Endodermal cell (in vitro differentiated cells): ENCODE measurements around the gene SMIM28. TPM values are rescaled to one million over a fixed set of nuclear protein-coding genes. Genes with fewer than 3 reads are reported as not detected.

ENCODE experiments used
- DNase-seq: peaks from one replicate; pipeline ENCODE4 v3.0.0-alpha.2; 2017
- H3K27ac ChIP-seq: 2 replicates; pipeline ENCODE4 v1.5.1; 2013; ENCODE audit warnings: mild to moderate bottlenecking, low read depth, low read length, moderate library complexity
- H3K27me3 ChIP-seq: 2 replicates; pipeline ENCODE4 v1.6.1; 2013; ENCODE audit warnings: mild to moderate bottlenecking, low read length, moderate library complexity; ENCODE audit not compliant: insufficient read depth, control insufficient read depth, poor library complexity, severe bottlenecking
- H3K36me3 ChIP-seq: 2 replicates; pipeline ENCODE4 v1.7.0; 2013; ENCODE audit warnings: mild to moderate bottlenecking, low read length, moderate library complexity; ENCODE audit not compliant: control insufficient read depth, insufficient read depth
- H3K4me1 ChIP-seq: one replicate; pipeline ENCODE4 v1.7.0; 2013; ENCODE audit warnings: low read length; ENCODE audit not compliant: control insufficient read depth, insufficient read depth
- H3K4me3 ChIP-seq: 2 replicates; pipeline ENCODE4 v1.5.1; 2013; ENCODE audit warnings: mild to moderate bottlenecking, low read length, moderate library complexity
- H3K9ac ChIP-seq: 2 replicates; pipeline ENCODE4 v1.6.1; 2013; ENCODE audit warnings: mild to moderate bottlenecking, low read length, moderate library complexity; ENCODE audit not compliant: poor library complexity, severe bottlenecking; ENCODE audit errors: extremely low read depth
- H3K9me3 ChIP-seq: 2 replicates; pipeline ENCODE4 v1.6.1; 2013; ENCODE audit warnings: mild to moderate bottlenecking, low read length, moderate library complexity; ENCODE audit not compliant: control insufficient read depth
- H3K27ac Mint-ChIP-seq: 2 replicates; pipeline ENCODE4 v1.8.0; 2020; ENCODE audit warnings: mixed read lengths
- H3K27me3 Mint-ChIP-seq: 2 replicates; pipeline ENCODE4 v1.8.0; 2021; ENCODE audit warnings: mild to moderate bottlenecking, mixed read lengths; ENCODE audit not compliant: insufficient read depth
- H3K36me3 Mint-ChIP-seq: 2 replicates; pipeline ENCODE4 v1.8.0; 2020; ENCODE audit warnings: low read depth, mixed read lengths
- H3K4me1 Mint-ChIP-seq: 2 replicates; pipeline ENCODE4 v1.8.0; 2020; ENCODE audit warnings: mixed read lengths
- H3K4me3 Mint-ChIP-seq: 2 replicates; pipeline ENCODE4 v1.8.0; 2020; ENCODE audit warnings: mild to moderate bottlenecking, moderate library complexity, mixed read lengths
- H3K9me3 Mint-ChIP-seq: 2 replicates; pipeline ENCODE4 v1.8.0; 2020; ENCODE audit warnings: mild to moderate bottlenecking, mixed read lengths
- WGBS, 2 experiments: methylation state at CpG; one replicate each; pipeline versions ENCODE4 v1.1.5 to v1.1.7; 2013; ENCODE audit warnings: missing lambda C conversion rate in 2 of 2, mixed read lengths in 1 of 2; ENCODE audit not compliant: insufficient coverage in 1 of 2, insufficient read length in 1 of 2; 5-methylcytosine and 5-hydroxymethylcytosine counted together
- total RNA-seq, 2 donors: library from RNA; stranded (reverse); fragmentation: NEBNext Ultra II Directional in 1 of 2; extraction: Animal tissue kit (Norgen Biotek cat#: 25700) in 1 of 2; gene quantifications; 2 replicates in 1 of 2; 3 replicates in 1 of 2; pipeline ENCODE4 v1.2.1, GENCODE V29; 2021
- TF ChIP-seq, protein P1 (sequence below): fragments of 200-600 bp; sonication (generic); conservative IDR thresholded peaks from 2 replicates; pipeline ENCODE4 v1.5.0; 2021; ENCODE audit warnings: antibody characterized with exemption, mild to moderate bottlenecking

SMIM28 gene
- total RNA-seq, 2 donors from 2014 or later, result 0.33 TPM; not detected in 1

DNA sequence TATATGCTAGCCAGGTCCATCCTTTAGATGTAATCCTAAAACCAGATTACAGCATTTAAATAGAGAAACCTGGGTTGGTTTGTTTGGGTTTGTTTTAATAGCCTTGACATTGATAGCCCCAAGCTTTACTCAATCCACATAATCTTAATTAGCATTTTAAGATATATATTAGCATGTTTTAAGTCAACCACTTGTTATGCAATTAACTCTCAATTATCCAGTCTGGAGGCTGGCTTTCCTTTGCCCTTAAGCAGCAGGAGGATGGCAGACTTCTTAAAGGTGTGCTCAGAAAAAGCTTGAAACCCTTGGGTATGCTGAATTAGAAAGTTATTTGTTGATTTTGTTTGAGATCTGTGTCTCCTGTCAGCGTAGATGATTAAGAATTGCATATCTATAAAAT is 46.3 kb upstream of the SMIM28 start:
- no peak overlapping the region for H3K4me3 ChIP-seq
- H3K36me3 ChIP-seq, result peaks cover 12% of the 10 kb centered on the region
- no peaks in the 10 kb centered on the region for H3K27me3 ChIP-seq
- H3K27ac ChIP-seq, result no peak overlapping the region
- Mint-ChIP-seq H3K36me3 (peaks cover 20% of the 10 kb centered on the region), H3K4me3 (no peak overlapping the region), H3K27ac (no peak overlapping the region), H3K9me3 (no peaks in the 10 kb centered on the region), H3K27me3 (no peaks in the 10 kb centered on the region), H3K4me1 (peaks cover 32% of the 10 kb centered on the region)
- H3K9me3 ChIP-seq, result no peaks in the 10 kb centered on the region
- WGBS, 2 experiments, result 0% methylated on average over 1 of the region's 1 CpG; no CpG with 5 or more reads in 1 of the 2 experiments
- peaks cover 7% of the 10 kb centered on the region for H3K4me1 ChIP-seq
- TF ChIP-seq, protein P1, sequence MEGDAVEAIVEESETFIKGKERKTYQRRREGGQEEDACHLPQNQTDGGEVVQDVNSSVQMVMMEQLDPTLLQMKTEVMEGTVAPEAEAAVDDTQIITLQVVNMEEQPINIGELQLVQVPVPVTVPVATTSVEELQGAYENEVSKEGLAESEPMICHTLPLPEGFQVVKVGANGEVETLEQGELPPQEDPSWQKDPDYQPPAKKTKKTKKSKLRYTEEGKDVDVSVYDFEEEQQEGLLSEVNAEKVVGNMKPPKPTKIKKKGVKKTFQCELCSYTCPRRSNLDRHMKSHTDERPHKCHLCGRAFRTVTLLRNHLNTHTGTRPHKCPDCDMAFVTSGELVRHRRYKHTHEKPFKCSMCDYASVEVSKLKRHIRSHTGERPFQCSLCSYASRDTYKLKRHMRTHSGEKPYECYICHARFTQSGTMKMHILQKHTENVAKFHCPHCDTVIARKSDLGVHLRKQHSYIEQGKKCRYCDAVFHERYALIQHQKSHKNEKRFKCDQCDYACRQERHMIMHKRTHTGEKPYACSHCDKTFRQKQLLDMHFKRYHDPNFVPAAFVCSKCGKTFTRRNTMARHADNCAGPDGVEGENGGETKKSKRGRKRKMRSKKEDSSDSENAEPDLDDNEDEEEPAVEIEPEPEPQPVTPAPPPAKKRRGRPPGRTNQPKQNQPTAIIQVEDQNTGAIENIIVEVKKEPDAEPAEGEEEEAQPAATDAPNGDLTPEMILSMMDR, result no peak
- DNase-seq, result no peak
- no peak overlapping the region for H3K9ac ChIP-seq

DNA sequence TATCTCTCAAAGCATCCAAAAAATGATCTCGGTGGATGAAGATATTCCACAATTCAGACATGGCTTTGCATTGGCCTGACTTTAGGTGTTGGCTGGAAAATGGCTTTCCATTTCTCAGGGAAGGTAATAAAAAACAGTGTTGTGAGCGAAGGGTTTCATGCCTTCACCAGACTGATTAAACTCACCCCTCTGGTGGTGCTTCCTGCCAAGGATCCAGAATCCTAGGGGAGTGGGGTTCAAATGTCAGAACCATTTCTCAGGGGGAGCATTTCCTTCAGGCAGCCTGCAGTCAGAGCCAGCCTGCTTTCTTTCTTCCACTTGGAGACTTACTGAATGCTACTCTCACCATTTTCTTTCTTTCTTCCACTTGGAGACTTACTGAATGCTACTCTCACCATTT is 45.7 kb upstream of the SMIM28 start:
- peaks cover 33% of the 10 kb centered on the region for H3K4me1 Mint-ChIP-seq
- Histone ChIP-seq H3K36me3 (peaks cover 17% of the 10 kb centered on the region), H3K27me3 (no peaks in the 10 kb centered on the region), H3K4me1 (peaks cover 7% of the 10 kb centered on the region), H3K9me3 (no peaks in the 10 kb centered on the region), H3K9ac (no peak overlapping the region), H3K4me3 (no peak overlapping the region), H3K27ac (no peak overlapping the region)
- H3K9me3 Mint-ChIP-seq, result no peaks in the 10 kb centered on the region
- H3K27ac Mint-ChIP-seq, result peak overlapping the region; percentile 79
- peak; percentile 65 for DNase-seq
- H3K27me3 Mint-ChIP-seq, result no peaks in the 10 kb centered on the region
- H3K4me3 Mint-ChIP-seq, result peak overlapping the region; percentile 17
- 56% methylated on average over 2 of the region's 2 CpGs; no CpG with 5 or more reads in 1 of the 2 experiments for WGBS, 2 experiments
- peaks cover 16% of the 10 kb centered on the region for H3K36me3 Mint-ChIP-seq
- TF ChIP-seq, protein P1, result no peak

DNA sequence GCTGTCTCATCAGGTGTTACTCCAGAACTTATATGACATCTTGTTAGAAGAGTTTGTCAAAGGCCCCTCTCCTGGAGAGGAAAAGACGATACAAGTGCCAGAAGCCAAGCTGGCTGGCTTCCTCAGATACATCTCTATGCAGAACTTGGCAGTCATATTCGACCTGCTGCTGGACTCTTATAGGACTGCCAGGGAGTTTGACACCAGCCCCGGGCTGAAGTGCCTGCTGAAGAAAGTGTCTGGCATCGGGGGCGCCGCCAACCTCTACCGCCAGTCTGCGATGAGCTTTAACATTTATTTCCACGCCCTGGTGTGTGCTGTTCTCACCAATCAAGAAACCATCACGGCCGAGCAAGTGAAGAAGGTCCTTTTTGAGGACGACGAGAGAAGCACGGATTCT is 43.7 kb upstream of the SMIM28 start:
- Mint-ChIP-seq H3K36me3 (peaks cover 19% of the 10 kb centered on the region), H3K9me3 (no peaks in the 10 kb centered on the region), H3K4me3 (no peak overlapping the region), H3K27me3 (no peaks in the 10 kb centered on the region), H3K4me1 (peaks cover 38% of the 10 kb centered on the region), H3K27ac (no peak overlapping the region)
- H3K9ac ChIP-seq, result no peak overlapping the region
- DNase-seq, result no peak
- TF ChIP-seq, protein P1, result no peak
- H3K4me3 ChIP-seq, result no peak overlapping the region
- H3K27me3 ChIP-seq, result no peaks in the 10 kb centered on the region
- no peaks in the 10 kb centered on the region for H3K9me3 ChIP-seq
- H3K36me3 ChIP-seq, result peaks cover 15% of the 10 kb centered on the region
- WGBS, 2 experiments, result 96 to 98% methylated on average over 14 of the region's 14 CpGs
- peaks cover 7% of the 10 kb centered on the region for H3K4me1 ChIP-seq
- no peak overlapping the region for H3K27ac ChIP-seq
